Stimulated activated CD8-positive, alpha-beta memory T cell treated with anti-CD3 and anti-CD28 coated beads, Interleukin-4, amount 100 ng/mL, for 48 hours (primary cell): ENCODE results near the gene MORC3.
"Not testable (repeated sequence)": the region's sequence is repeated elsewhere in the genome, so short reads cannot be mapped to it uniquely, and the experiment has no call there.

ENCODE experiments used
- DNase-seq: peaks from one replicate; pipeline ENCODE4 v3.0.0-alpha.2; 2020

Gene MORC3

DNA sequence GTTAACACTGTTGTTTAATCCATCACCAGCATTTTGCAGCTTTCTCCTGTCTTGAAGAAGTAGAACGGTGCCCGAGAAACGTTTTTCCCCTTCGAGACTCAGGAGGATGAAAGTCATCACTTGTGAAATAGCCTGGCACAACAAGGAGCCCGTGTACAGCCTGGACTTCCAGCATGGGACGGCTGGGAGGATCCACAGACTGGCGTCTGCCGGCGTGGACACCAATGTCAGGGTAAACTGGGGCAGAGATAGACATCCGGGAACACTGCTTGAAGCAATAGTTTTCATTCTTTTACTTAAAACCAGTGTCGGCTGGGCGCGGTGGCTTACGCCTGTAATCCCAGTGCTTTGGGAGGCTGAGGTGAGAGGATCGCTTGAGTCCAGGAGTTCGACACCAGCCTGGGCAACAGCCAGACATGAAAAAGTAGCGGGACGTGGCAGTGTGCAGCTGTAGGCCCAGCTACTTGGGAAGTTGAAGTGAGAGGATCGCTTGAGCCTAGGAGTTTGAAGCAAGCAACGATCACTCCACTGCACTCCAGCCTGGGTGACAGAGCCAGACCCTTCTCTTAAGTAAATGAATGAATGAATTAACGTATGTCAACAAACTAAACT is 66.1 kb downstream of the MORC3 start:
- no peak for DNase-seq

GRCh38 chr21:36388096-36388495 is 68.1 kb downstream of the MORC3 start:
- DNase-seq, result no peak

DNA sequence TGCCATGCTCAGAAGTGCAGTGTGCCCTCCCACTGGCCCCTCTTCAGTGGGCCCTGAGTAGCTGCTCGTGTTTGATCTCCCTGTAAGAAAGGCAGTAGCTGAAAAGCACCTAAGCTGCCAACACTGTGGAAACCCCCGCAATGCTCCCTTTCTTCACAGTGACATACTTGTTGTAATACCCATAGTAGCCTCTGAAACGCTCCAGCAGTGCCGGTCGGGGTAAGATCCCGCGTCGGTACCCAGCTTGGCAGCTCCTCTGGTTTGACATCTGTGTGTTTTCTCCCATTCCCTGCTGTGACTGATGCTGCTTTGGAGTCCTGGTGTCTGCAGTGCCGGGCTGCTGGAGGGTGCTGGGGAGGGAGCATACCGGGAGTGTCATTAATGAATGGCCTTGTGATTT is 68.8 kb downstream of the MORC3 start:
- no peak for DNase-seq

GRCh38 chr21:36391649-36392048 is 71.7 kb downstream of the MORC3 start:
- not testable (repeated sequence) for DNase-seq

GRCh38 chr21:36395353-36396111 is 75.5 kb downstream of the MORC3 start:
- DNase-seq, result no peak

GRCh38 chr21:36396325-36396724 is 76.3 kb downstream of the MORC3 start:
- no peak for DNase-seq

DNA sequence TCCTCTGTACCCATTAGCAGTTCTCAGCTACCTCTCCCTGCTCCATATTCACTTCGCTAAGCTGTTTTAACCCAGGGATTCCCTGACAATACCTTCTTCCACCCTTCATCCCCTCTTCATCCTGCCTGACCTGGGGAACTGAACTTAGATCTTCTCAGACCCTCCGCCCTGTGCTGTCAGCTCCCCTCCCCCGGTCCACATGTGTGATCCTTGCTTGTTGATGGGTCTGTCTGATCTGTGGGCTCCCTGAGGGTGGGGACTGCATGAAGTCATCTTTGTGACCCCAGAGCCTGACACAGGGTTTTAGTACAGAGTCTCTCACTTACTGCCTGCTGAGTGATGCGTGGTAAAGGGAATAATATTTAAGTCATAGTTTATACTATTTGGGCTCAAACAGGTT is 77.0 kb downstream of the MORC3 start:
- DNase-seq, result no peak

- no peak for DNase-seq
Measured at GRCh38 chr21:36397606-36398005, 77.6 kb downstream of the MORC3 start.

DNA sequence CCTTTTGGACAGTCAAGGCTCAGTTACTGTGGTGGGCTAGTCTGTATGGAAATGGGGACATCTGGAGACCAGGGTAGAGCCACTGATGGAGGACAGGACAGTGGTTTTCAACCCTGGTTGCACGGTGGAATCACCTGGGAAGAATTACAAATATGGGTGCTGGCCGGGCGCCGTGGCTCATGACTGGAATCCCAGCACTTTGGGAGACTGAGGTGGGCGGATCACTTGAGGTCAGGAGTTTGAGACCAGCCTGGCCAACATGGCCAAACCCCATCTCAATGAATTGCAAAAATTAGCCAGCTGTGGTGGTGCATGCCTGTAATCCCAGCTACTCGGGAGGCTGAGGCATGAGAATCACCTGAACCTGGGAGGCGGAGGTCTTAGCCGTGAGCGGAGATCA is 79.7 kb downstream of the MORC3 start:
- DNase-seq, result not testable (repeated sequence)

- DNase-seq, result no peak
Measured at GRCh38 chr21:36400719-36401118, 80.7 kb downstream of the MORC3 start.

GRCh38 chr21:36402339-36402738 is 82.3 kb downstream of the MORC3 start:
- no peak for DNase-seq

DNA sequence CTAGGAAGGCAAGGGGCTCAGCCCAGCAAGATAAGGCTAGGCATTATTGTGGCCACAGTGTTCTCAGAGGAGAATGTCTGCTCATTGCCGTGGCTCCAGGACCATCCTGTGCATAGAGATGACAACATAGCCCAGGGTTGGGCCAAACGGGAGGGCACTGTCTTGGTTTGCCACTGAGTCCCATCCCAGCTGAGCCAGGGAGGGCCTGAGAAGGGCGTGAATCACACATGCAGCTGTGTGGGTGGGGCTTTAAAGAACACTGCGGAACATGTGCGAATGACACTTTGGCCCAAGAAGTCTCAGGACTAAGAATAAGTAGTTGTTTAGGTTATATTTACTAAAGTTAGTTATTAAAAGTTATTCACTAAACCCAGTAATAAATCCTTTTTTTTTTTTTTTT is 83.7 kb downstream of the MORC3 start:
- DNase-seq, result no peak

DNA sequence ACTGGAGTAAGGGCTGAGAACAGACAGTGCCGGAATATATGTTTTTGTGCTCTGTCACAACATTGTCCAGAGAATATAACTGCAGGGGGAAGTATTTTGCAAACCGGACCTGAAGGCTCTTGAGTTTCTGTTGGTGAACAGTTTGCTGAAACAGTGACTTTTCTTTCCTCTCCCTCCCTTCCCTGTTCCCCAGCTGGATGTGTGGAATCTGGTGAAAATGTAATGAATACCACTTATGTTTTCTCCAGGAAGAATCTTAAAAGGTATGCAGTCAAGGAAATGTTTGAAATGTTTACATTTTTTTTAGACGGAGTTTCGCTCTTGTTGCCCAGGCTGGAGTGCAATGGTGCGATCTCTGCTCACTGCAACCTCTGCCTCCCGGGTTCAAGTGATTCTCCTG is 88.6 kb downstream of the MORC3 start:
- DNase-seq, result no peak

DNA sequence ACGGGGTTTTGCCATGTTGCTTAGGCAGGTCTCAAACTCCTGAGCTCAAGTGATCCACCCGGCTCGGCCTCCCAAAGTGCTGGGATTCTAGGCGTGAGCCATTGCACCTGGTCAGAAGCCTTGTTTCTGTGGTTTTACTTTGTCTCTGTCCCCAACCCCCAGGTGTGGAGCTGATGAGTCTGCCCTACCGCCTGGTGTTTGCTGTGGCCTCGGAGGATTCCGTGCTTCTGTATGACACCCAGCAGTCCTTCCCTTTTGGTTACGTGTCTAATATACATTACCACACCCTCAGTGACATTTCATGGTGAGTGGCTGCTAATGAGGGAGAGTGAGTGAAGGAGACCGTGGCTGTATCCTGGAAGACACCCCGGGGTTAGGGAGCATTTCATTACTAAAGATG is 91.3 kb downstream of the MORC3 start:
- no peak for DNase-seq

GRCh38 chr21:36412916-36413315 is 92.9 kb downstream of the MORC3 start:
- no peak for DNase-seq

DNA sequence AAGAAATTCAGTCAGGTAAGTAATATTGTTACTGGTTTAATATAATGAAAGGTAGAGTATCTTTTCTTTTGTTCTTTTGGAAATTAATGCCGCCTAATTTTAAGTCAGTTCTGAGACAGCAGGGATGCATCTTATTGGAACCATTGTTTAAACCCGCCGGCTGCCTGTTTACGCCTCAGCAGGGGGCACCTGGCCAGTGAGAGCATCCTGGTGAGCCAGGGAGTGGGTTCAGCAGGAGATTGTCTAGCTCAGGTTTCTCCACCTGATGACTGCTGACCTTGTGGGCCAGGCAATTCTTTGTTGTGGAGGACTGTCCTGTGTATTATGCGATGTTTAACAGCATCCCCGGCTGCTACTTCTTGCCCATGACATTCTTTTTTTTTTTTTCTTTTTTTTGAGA is 95.4 kb downstream of the MORC3 start:
- no peak for DNase-seq

DNA sequence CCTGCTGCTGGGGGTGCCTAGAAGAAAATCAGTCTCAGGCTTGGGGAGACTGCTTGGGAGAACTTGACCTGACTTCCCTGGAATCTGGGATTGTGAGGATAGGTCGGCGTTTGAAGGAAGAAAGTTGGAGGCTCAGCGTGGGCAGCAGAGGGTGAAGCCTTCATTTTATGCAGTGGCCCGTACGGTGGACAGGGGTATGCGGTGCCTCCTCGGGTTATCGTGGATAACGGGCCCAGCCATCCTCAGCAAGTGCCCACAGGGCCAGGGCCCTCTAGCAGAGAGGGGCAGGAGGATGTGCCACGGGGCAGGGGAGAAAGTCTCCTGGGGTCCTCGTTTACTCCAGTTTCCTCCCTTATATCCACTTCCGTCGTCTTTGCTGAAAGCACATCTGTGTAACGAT is 99.2 kb downstream of the MORC3 start:
- DNase-seq, result no peak

DNA sequence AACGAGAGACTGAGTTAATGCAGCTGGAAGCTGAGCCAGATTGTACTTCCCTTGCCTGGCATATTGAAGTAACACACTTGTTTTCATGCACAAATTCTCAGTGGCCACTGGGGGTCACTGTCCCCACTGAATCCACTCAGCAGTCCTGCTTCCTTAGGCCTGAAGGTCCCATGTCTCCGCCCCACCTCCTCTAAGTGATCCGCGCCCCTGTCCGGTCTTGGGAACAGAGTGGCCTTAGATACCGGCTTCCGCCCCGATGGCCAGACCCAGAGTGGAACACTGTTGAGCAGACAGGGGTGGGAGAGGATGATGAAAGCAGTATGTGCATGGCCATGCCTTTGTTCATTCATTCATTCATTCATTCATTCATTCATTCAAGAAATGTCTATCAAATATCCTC is 100.0 kb downstream of the MORC3 start:
- peak; percentile 63 for DNase-seq

- no peak for DNase-seq
Measured at GRCh38 chr21:36420571-36421339, 100.8 kb downstream of the MORC3 start.

- peak; percentile 69 for DNase-seq
Measured at GRCh38 chr21:36422279-36423098, 102.5 kb downstream of the MORC3 start.

DNA sequence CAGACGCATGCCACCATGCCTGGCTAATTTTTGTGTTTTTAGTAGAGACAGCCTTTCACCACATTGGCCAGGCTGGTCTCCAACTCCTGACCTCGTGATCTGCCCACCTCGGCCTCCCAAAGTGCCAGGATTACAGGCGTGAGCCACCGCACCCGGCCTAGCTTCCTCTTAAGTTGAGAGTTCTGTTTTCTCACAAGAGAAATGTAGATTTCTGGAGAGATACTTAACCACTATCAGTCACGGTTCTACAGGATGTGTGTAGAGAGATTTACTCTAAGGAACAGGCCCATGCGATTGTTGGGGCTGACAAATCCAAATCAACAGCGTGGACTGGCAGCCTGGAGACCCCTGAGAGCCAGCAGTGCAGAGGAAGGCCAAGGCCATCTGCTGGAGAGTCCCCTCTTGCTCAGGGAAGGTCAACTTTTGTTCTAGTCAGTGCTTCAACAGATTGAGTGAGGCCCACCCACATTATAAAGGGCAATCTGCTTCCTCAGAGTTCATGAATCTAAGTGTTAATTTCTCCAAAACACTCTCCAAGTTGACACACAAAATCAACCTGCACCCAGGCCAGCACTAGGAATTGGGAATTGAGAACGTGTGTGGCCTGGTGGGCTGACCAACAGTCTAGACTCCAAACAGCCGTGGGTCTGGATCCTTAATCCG is 103.9 kb downstream of the MORC3 start:
- DNase-seq, result no peak

GRCh38 chr21:36424592-36424991 is 104.6 kb downstream of the MORC3 start:
- no peak for DNase-seq

DNA sequence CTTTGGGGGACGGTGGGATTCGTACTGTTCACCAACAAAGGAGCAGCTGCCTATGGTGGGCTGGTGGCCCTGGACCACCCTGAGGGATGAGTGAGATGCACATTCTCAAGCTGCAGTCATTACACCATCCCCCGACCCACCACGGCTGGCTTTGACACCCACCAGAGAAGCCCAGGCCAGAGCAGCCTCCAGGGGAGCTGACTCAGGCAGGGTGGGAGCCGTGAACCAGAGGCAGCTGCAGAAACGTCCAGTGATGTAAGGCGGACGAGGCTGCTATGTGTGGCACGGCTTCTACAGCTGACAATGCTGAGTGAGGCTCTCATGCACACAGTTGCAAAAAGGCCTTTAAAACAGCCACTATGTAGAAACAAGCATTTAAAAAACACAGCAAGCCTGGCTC is 105.3 kb downstream of the MORC3 start:
- DNase-seq, result no peak
